Rectal smooth muscle tissue (tissue), 1 donor: ENCODE data around the gene LRSAM1.

Source experiments
- H3K27ac ChIP-seq: one replicate; pipeline ENCODE4 v1.7.0; 2013; ENCODE audit warnings: low read depth, low read length, inconsistent platforms
- H3K27me3 ChIP-seq: one replicate; pipeline ENCODE4 v1.7.0; 2013; ENCODE audit warnings: low read length; ENCODE audit not compliant: control insufficient read depth, insufficient read depth
- H3K36me3 ChIP-seq: one replicate; pipeline ENCODE4 v1.7.0; 2013; ENCODE audit warnings: low read length; ENCODE audit not compliant: control insufficient read depth, insufficient read depth
- H3K4me1 ChIP-seq: one replicate; pipeline ENCODE4 v1.7.0; 2013; ENCODE audit warnings: low read length; ENCODE audit not compliant: control insufficient read depth, insufficient read depth
- H3K4me3 ChIP-seq: one replicate; pipeline ENCODE4 v1.7.0; 2013; ENCODE audit warnings: low read length
- H3K9ac ChIP-seq: one replicate; pipeline ENCODE4 v1.7.0; 2013; ENCODE audit warnings: low read length

LRSAM1 gene

GRCh38 chr9:127438394-127438793 lies 12.9 kb upstream of the LRSAM1 start:
- H3K27me3 ChIP-seq: no peaks in the 10 kb centered on the region
- H3K4me1 ChIP-seq: no peaks in the 10 kb centered on the region
- no peak overlapping the region for H3K4me3 ChIP-seq
- peaks cover 43% of the 10 kb centered on the region for H3K36me3 ChIP-seq
- H3K9ac ChIP-seq: no peak overlapping the region
- no peak overlapping the region for H3K27ac ChIP-seq

- peak overlapping the region; percentile 40 for H3K27ac ChIP-seq
- no peaks in the 10 kb centered on the region for H3K27me3 ChIP-seq
- peaks cover 41% of the 10 kb centered on the region for H3K36me3 ChIP-seq
- no peak overlapping the region for H3K4me3 ChIP-seq
- no peak overlapping the region for H3K9ac ChIP-seq
- H3K4me1 ChIP-seq: no peaks in the 10 kb centered on the region
These were observed 6.9 kb upstream of the LRSAM1 start for GRCh38 chr9:127444283-127444920.

DNA sequence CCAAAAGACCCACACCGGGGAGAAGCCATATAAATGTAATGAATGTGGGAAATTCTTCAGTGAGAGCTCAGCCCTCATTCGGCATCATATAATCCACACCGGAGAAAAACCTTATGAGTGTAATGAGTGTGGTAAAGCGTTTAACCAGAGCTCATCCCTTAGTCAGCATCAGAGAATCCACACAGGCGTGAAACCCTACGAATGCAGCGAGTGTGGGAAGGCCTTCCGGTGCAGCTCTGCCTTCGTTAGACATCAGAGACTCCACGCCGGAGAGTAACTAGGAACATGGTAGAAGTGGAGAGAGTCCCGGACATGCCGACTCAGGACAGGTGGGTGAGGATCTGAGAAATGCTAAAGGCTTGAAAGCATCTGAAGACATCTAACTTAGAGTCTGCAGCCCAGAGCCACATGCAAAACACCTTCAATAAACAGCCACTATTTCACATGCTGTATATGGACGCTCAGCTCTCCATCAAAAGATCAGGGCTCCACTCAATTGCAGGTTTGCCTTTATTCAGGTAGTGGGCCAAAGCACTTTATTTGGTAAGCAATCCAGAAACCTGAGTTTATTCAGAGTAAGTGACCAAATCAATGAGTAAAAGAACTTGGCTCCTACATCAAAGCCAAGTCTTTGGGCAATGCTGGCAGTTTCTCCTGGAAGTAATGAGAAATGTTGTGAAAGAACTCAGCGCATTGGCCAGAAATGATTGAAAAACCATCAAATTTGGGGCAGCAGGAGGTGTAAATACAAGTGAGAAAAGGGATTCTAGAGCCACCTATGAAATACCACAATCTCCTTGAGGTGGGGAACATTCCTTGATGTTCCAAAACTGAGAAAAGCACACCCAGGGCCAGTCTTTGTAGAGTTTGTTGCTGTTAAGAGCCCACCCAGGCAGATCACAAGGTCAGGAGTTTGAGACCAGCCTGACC lies 6.1 kb upstream of the LRSAM1 start:
- Histone ChIP-seq H3K9ac (no peak overlapping the region), H3K36me3 (peaks cover 46% of the 10 kb centered on the region), H3K27ac (no peak overlapping the region), H3K4me1 (peaks cover 4% of the 10 kb centered on the region), H3K4me3 (no peak overlapping the region), H3K27me3 (no peaks in the 10 kb centered on the region)

DNA sequence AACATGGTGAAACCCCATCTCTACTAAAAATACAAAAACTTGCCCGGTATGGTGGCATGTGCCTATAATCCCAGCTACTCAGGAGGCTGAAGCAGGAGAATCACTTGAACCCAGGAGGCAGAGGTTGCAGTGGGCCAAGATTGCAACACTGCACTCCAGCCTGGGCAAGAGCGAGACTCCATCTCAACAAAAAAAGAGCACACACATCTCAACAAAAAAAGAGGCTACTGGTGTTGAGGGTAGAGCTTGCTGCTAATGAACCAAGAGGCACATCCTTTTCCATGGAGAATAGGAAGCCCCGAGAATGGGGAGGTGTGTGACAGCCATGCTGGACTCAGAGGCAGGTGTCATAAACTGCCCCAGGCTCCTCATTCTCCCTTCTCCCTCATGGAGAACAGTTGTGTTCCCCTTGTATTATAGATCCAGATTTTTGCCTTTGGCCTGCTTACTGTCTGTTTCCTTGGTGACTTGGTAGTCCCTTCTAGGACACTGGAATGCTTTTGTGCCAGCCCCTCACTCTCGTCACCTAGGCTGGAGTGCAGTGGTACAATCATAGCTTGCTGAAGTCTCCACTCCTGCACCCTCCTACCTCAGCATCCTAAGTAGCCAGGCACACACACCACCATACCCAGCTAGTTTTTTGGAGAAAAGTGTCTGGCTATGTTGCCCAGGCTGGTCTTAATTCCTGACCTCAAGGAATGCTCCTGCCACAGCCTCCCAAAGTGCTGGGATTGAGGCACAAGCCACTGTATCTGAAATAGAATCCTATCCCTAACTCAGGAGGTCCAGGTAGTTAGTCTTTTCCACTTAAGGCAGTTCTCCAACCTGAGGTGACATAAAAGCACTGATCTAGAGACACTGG lies 5.2 kb upstream of the LRSAM1 start:
- Histone ChIP-seq H3K9ac (no peak overlapping the region), H3K4me3 (no peak overlapping the region), H3K4me1 (peaks cover 8% of the 10 kb centered on the region), H3K36me3 (peaks cover 39% of the 10 kb centered on the region), H3K27me3 (no peaks in the 10 kb centered on the region), H3K27ac (no peak overlapping the region)

DNA sequence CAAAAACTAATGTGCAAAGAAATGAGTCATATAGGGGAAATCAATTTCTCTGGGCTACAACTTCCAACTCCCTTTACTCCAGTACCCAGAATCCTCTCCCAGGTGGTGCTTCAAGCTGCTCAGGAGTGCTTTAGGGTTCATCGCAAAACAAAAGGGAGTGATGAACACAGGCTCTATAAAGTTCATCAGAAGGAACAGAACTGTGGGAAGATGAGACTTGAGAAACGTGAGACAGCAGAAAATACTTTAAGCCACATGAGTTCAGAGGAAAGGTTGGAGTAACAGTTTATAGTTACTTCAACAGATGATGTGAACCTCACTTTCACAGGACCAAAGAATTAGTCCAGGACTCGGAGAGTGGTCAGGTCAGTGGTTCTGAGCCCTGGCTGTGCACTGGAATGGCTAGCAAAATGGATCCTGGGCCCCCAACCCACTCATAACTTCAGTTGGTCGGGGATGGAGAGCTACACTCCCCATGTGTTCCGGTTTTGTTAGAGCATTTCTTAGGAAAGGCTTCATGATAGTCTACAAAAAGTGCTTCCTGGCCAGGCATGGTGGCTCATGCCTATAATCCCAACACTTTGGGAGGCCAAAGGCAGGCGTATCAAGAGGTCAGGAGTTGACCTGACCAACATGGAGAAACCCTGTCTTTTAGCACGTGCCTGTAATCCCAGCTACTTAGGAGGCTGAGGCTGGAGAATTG lies 4.4 kb upstream of the LRSAM1 start:
- Histone ChIP-seq H3K9ac (no peak overlapping the region), H3K4me1 (peaks cover 8% of the 10 kb centered on the region), H3K27me3 (no peaks in the 10 kb centered on the region), H3K36me3 (peaks cover 37% of the 10 kb centered on the region), H3K27ac (no peak overlapping the region), H3K4me3 (no peak overlapping the region)

DNA sequence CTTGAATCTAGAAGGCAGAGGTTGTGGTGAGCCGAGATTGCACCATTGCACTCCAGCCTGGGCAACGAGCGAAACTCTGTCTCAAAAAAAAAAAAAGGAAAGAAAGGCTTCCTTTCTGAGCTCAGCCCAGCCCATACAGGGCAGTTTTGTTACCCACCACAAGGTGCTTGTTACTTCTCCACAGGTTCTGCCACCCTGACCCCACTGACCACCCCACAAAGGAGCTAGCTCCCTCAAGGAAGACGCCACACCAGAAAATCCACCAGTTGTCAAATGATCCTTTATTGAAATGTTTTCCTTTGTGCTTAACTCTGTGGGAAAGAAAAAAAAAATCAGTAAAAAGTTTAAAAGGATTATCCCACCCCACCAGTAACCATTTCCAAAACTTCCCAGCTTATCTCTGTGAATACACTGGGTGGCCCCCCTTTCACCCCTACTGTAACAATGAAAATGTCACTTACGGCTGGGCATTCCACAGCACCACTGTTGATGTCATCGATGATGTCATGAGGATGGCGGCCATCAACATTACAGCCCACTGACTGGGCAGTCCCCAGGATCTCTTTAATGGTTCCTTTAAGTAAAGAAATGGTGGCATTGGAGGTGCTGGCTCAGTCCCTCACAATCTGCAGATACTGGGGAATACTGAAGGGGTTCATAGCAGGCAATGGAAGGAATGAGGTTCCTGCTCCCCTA lies 3.7 kb upstream of the LRSAM1 start:
- Histone ChIP-seq H3K27ac (no peak overlapping the region), H3K27me3 (no peaks in the 10 kb centered on the region), H3K36me3 (peaks cover 37% of the 10 kb centered on the region), H3K9ac (no peak overlapping the region), H3K4me3 (no peak overlapping the region), H3K4me1 (peaks cover 11% of the 10 kb centered on the region)

- H3K4me3 ChIP-seq: no peak overlapping the region
- peaks cover 37% of the 10 kb centered on the region for H3K36me3 ChIP-seq
- peaks cover 11% of the 10 kb centered on the region for H3K4me1 ChIP-seq
These were observed 3.1 kb upstream of the LRSAM1 start for GRCh38 chr9:127448112-127448805.

GRCh38 chr9:127449332-127449966 lies 1.9 kb upstream of the LRSAM1 start:
- Histone ChIP-seq H3K4me3 (peak overlapping the region; percentile 89), H3K9ac (no peak overlapping the region), H3K27me3 (no peaks in the 10 kb centered on the region), H3K36me3 (peaks cover 30% of the 10 kb centered on the region), H3K4me1 (peaks cover 11% of the 10 kb centered on the region), H3K27ac (peak overlapping the region; percentile 50)

More at GRCh38 chr9:127448112-127448805, 3.1 kb upstream of the LRSAM1 start:
- no peak overlapping the region for H3K9ac ChIP-seq
- H3K27me3 ChIP-seq: no peaks in the 10 kb centered on the region
- no peak overlapping the region for H3K27ac ChIP-seq

DNA sequence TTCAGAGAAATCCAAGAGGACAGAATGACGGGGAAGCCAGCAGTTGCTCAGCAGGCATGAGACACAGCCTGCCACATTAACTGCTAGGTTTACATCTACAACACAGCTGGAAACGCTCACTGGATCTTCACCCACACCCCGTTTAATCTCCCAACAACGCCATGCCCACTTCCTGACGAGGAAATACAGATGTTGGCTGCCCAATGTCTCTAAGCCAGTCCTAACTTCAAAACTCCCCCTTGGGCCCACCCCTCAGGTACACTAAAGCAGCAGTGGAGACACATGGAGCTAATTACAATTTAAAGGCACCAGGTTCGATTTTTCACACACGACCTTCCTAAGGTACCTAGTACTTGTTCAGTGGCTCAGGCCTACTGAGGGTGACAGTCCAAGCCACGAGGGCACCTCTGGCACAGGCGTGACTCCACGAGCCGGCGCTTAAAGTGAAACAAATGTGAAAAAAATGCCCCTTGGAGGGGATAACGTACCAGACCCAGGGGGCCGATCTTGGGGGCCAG lies 1.0 kb upstream of the LRSAM1 start:
- Histone ChIP-seq H3K27ac (peak overlapping the region; percentile 97), H3K4me1 (peaks cover 11% of the 10 kb centered on the region), H3K27me3 (no peaks in the 10 kb centered on the region), H3K9ac (peak overlapping the region; percentile 91), H3K4me3 (peak overlapping the region; percentile 89), H3K36me3 (peaks cover 22% of the 10 kb centered on the region)

DNA sequence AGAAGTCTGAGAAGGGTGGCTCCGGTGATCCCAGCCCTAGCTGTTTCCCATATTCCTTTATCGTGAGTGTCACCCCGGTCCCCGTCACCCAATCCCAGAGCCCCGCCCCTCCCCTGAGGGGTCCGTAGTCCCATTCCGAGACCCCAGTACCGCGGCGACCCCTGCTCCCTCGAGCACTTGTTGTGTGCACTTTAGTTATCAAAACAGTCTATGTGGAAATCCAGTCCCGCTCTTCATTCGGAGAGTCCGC lies 223 bp downstream of the LRSAM1 start:
- peaks cover 11% of the 10 kb centered on the region for H3K4me1 ChIP-seq
- peaks cover 18% of the 10 kb centered on the region for H3K36me3 ChIP-seq
- H3K9ac ChIP-seq: peak overlapping the region; percentile 57
- peak overlapping the region; percentile 89 for H3K4me3 ChIP-seq
- H3K27me3 ChIP-seq: no peaks in the 10 kb centered on the region
- H3K27ac ChIP-seq: peak overlapping the region; percentile 97
